HepG2 (cell line): Measurements from ENCODE around the gene UBE2H. TPM values are rescaled to one million over a fixed set of nuclear protein-coding genes. Genes with fewer than 3 reads are reported as not detected.
A peak's percentile ranks its signal among the peaks of the same experiment; 100 is the strongest.

Source experiments
- ATAC-seq: fragments of 200-7000 bp; cut with Tn5 transposase; 3 replicates; pipeline ENCODE4 v1.9.1; 2020; ENCODE audit warnings: mild to moderate bottlenecking, moderate library complexity
- BruUV-seq: library from RNA; stranded (reverse); fragments of 400-500 nt; replicated peaks from 2 replicates; lab custom pipeline; 2021; lab: Mats Ljungman, UMichigan
- CTCF ChIA-PET: fragments of 300-600 bp; formaldehyde crosslinking; extraction: SDS; loops from one replicate; lab custom pipeline; 2021; ENCODE audit warnings: low total read pairs, inconsistent platforms, low intra/inter-chr PET ratio; lab: Yijun Ruan, JAX
- POLR2A ChIA-PET: fragments of 350-600 bp; sonication (Branson Sonifier 250); formaldehyde crosslinking; loops from one replicate; lab custom pipeline; 2020; ENCODE audit warnings: antibody characterized with exemption, inconsistent platforms; lab: Yijun Ruan, JAX
- DNase-seq: peaks from one replicate; pipeline ENCODE4 v3.0.0-alpha.2; 2015; ENCODE audit warnings: low spot score
- FAIRE-seq: peaks from 3 replicates; lab custom pipeline; 2011; peaks lifted over from hg19 to GRCh38; lab: Jason Lieb, UNC
- H2AFZ ChIP-seq: one replicate; pipeline ENCODE4 v1.6.1; 2011; ENCODE audit warnings: low read length, inconsistent platforms
- H3K27ac ChIP-seq: fragments of 300-600 bp; 3 replicates; pipeline ENCODE4 v1.8.0; 2011; ENCODE audit warnings: mixed run types, mild to moderate bottlenecking, mixed read lengths, low read length, inconsistent platforms; ENCODE audit not compliant: insufficient read depth; ENCODE audit errors: extremely low read length
- H3K27me3 ChIP-seq, 2 experiments: fragments of 200-600 bp in 1 of 2; 2 replicates in 1 of 2; 3 replicates in 1 of 2; pipeline versions ENCODE4 v1.6.0 to v1.8.0; 2011; ENCODE audit warnings: low read length in 2 of 2, mild to moderate bottlenecking in 2 of 2, moderate library complexity in 2 of 2, inconsistent platforms in 1 of 2; ENCODE audit not compliant: insufficient read depth in 2 of 2, control insufficient read depth in 1 of 2
- H3K36me3 ChIP-seq, 2 experiments: fragments of 200-600 bp in 1 of 2; replicated peaks in 1 of 2; 2 replicates in 1 of 2; 3 replicates in 1 of 2; pipeline versions ENCODE4 v1.5.1 to v1.8.0; 2011; ENCODE audit warnings: low read length in 2 of 2, inconsistent platforms in 1 of 2; ENCODE audit not compliant: insufficient read depth in 2 of 2, control insufficient read depth in 1 of 2
- H3K4me1 ChIP-seq: 2 replicates; pipeline ENCODE4 v1.5.1; 2012; ENCODE audit warnings: low read length, inconsistent platforms; ENCODE audit not compliant: insufficient read depth
- H3K4me2 ChIP-seq: 2 replicates; pipeline ENCODE4 v1.6.0; 2011; ENCODE audit warnings: low read depth, low read length, inconsistent platforms
- H3K4me3 ChIP-seq, 3 experiments: fragments of 200-600 bp in 1 of 3; sonication (generic), shearing (Covaris generic) in 1 of 3; replicated peaks in 1 of 3; 2 replicates each; pipeline ENCODE4 v1.5.1; 2011 to 2016; ENCODE audit warnings: low read length in 3 of 3, inconsistent platforms in 2 of 3, low read depth in 2 of 3, mild to moderate bottlenecking in 2 of 3, control low read depth in 1 of 3, mixed read lengths in 1 of 3; ENCODE audit not compliant: insufficient read depth in 1 of 3
- H3K79me2 ChIP-seq: one replicate; pipeline ENCODE4 v1.6.1; 2011; ENCODE audit warnings: low read length, inconsistent platforms; ENCODE audit not compliant: insufficient read depth
- H3K9ac ChIP-seq: 2 replicates; pipeline ENCODE4 v1.6.0; 2011; ENCODE audit warnings: mild to moderate bottlenecking, low read depth, low read length, inconsistent platforms; ENCODE audit not compliant: insufficient read depth
- H3K9me3 ChIP-seq: 2 replicates; pipeline ENCODE4 v1.5.1; 2012; ENCODE audit warnings: mild to moderate bottlenecking, low read length
- H4K20me1 ChIP-seq: 2 replicates; pipeline ENCODE4 v1.6.0; 2011; ENCODE audit warnings: inconsistent platforms, mild to moderate bottlenecking, low read length, moderate library complexity; ENCODE audit not compliant: insufficient read depth
- BCL6 ChIP-seq: IDR thresholded peaks from 2 replicates; pipeline ENCODE4 v1.6.1; 2016; ENCODE audit warnings: missing genetic modification reagents, missing compliant biosample characterization
- EZH2 ChIP-seq: conservative IDR thresholded peaks from 2 replicates; pipeline ENCODE4 v1.6.1; 2012; ENCODE audit warnings: mild to moderate bottlenecking, low read depth, low read length, moderate library complexity
- JDP2 ChIP-seq: sonication (generic); formaldehyde crosslinking; IDR thresholded peaks from 2 replicates; pipeline ENCODE4 v1.8.1; 2022; ENCODE audit warnings: missing genetic modification reagents, borderline replicate concordance
- MEIS1 ChIP-seq: sonication (generic); formaldehyde crosslinking; IDR thresholded peaks from 2 replicates; pipeline ENCODE4 v1.9.0; 2021; ENCODE audit warnings: mild to moderate bottlenecking, missing genetic modification reagents, moderate library complexity, borderline replicate concordance
- NR2F6 ChIP-seq, 2 experiments: IDR thresholded peaks; 2 replicates each; pipeline ENCODE4 v1.6.1; 2016; ENCODE audit warnings: antibody characterized with exemption in 1 of 2, mild to moderate bottlenecking in 1 of 2
- PITX1 ChIP-seq: sonication (generic); formaldehyde crosslinking; IDR thresholded peaks from 2 replicates; pipeline ENCODE4 v1.5.1; 2020; ENCODE audit warnings: mild to moderate bottlenecking, missing genetic modification reagents
- PLRG1 ChIP-seq: fragments of 450-650 bp; conservative IDR thresholded peaks from 2 replicates; pipeline ENCODE4 v1.6.1; 2016
- ZKSCAN1 ChIP-seq: fragments of 150-350 bp; IDR thresholded peaks from 2 replicates; pipeline ENCODE4 v1.6.1; 2014; ENCODE audit warnings: low read length
- ZNF256 ChIP-seq: sonication (generic); formaldehyde crosslinking; conservative IDR thresholded peaks from 2 replicates; pipeline ENCODE4 v1.4.0; 2020; ENCODE audit warnings: missing genetic modification reagents
- ZNF629 ChIP-seq: sonication (generic); formaldehyde crosslinking; conservative IDR thresholded peaks from 2 replicates; pipeline ENCODE4 v1.5.0; 2020; ENCODE audit warnings: missing genetic modification reagents
- WGBS: methylation state at CpG from one replicate; pipeline ENCODE4 v1.1.6; 2017; ENCODE audit warnings: low lambda C conversion rate; 5-methylcytosine and 5-hydroxymethylcytosine counted together
- in situ Hi-C: cut with HindIII; loops from 2 replicates; pipeline ENCODE4 v1.10.0; 2017; ENCODE audit warnings: low pct_unique_long_range_greater_than_20kb; ENCODE audit not compliant: extremely low pct_ligation_motif_present
- intact Hi-C: fragments of 100-400 bp; cut with micrococcal nuclease; formaldehyde crosslinking; loops from one replicate; pipeline ENCODE4 v1.10.0; 2022; ENCODE audit not compliant: unreplicated experiment
- polyA plus RNA-seq, 8 experiments: library from polyadenylated mRNA; depleted of rRNA in 3 of 8; stranded (reverse) in 7 of 8; unstranded in 1 of 8; fragments of >200 nt; fragmentation: Illumina TruSeq in 4 of 8; extraction: Trizol in 4 of 8; gene quantifications; 2 replicates each; pipeline versions ENCODE4 v1.2.1 to v1.2.3, GENCODE V29; 2011 to 2016; ENCODE audit warnings: low read depth in 4 of 8, missing spikeins in 1 of 8, mixed read lengths in 1 of 8; ENCODE audit not compliant: insufficient read depth in 1 of 8
- total RNA-seq, 5 experiments: library from RNA; depleted of rRNA; stranded (reverse); fragments of >200 nt; fragmentation: Illumina TruSeq; extraction: Trizol; gene quantifications; 2 replicates each; pipeline ENCODE4 v1.2.3, GENCODE V29; 2016; ENCODE audit warnings: low read depth in 1 of 5
- TF ChIP-seq, protein P1 (sequence below): sonication (generic); formaldehyde crosslinking; IDR thresholded peaks from 2 replicates; pipeline ENCODE4 v1.4.0; 2020; ENCODE audit warnings: missing genetic modification reagents, borderline replicate concordance
- TF ChIP-seq, protein P2 (sequence below): sonication (generic); formaldehyde crosslinking; IDR thresholded peaks from 2 replicates; pipeline ENCODE4 v1.9.0; 2021; ENCODE audit warnings: missing genetic modification reagents, mild to moderate bottlenecking, borderline replicate concordance
- TF ChIP-seq, protein P3 (sequence below): sonication (generic); formaldehyde crosslinking; IDR thresholded peaks from 2 replicates; pipeline ENCODE4 v1.4.0; 2020; ENCODE audit warnings: mild to moderate bottlenecking, missing genetic modification reagents
- TF ChIP-seq, protein P4 (sequence below): sonication (generic); formaldehyde crosslinking; IDR thresholded peaks from 2 replicates; pipeline ENCODE4 v1.4.0; 2020; ENCODE audit warnings: mild to moderate bottlenecking, low read depth, missing genetic modification reagents
- TF ChIP-seq, protein P5 (sequence below): sonication (generic); formaldehyde crosslinking; IDR thresholded peaks from 2 replicates; pipeline ENCODE4 v1.5.0; 2020; ENCODE audit warnings: mild to moderate bottlenecking, missing genetic modification reagents, borderline replicate concordance

UBE2H gene
- total and polyA plus RNA-seq, 2 of the 13 experiments (the other 11 are each of a cell fraction or from before 2014, with no cell fraction given): 15.5 to 40.1 TPM

DNA sequence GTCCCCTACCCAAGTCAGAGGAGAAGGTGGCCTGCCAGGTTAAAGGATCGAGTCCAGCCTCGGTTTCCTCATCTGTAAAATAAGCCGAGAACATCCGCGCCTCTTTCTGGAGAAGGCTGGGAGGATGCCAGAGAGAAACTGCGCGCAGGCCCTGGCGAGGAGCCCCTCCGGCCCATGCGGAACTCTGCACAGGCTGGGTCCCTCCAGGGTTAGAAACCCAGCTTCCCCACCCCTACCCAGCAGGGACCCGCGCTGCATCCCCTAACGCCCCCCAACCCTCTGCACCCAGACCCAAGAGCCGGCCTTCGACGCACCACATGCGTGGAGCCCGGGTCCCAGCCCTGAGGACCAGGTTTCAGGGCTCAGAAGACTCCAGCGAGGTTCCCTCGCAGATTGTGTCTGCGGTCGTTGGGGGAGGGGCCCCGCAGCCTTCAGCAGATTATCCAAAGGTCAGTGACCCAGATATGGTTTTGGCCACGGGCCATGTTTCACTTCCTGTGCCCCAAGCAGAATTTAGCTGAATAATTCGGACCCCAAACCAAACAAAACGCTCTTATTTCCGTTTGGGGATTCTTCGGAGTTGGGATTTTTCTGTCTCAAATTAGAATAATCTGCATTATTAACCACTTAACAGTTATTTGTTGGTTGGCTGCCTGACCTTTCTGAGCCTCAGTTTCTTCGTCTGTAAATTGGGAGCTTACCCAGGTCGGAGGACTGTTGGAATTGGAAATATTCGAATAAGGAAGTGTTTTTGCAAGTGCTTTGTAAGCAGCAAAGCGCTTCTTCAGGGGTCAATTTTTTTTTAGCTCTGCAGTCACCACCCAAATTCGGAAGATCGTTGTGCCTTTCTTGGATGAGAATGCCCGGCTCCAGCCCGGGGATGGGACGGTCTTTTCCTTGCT is 167.7 kb downstream of the UBE2H start:
- Histone ChIP-seq H3K4me3 (peak overlapping the region in 1 of 3 experiments; percentile 58; a peak in 1 of 6 replicates), H3K9me3 (no peaks in the 10 kb centered on the region), H3K27ac (no peak overlapping the region), H3K79me2 (no peaks in the 10 kb centered on the region), H4K20me1 (peaks cover 8% of the 10 kb centered on the region; the same call in 1 of the 2 replicates), H2AFZ (no peak overlapping the region), H3K4me2 (peak overlapping the region; percentile 54), H3K27me3 (peaks cover 16 to 76% of the 10 kb centered on the region in 2 experiments), H3K9ac (no peak overlapping the region), H3K36me3 (no peaks in the 10 kb centered on the region), H3K4me1 (peaks cover 24% of the 10 kb centered on the region)
- BruUV-seq: no TSS peak
- TF ChIP-seq, protein P1, sequence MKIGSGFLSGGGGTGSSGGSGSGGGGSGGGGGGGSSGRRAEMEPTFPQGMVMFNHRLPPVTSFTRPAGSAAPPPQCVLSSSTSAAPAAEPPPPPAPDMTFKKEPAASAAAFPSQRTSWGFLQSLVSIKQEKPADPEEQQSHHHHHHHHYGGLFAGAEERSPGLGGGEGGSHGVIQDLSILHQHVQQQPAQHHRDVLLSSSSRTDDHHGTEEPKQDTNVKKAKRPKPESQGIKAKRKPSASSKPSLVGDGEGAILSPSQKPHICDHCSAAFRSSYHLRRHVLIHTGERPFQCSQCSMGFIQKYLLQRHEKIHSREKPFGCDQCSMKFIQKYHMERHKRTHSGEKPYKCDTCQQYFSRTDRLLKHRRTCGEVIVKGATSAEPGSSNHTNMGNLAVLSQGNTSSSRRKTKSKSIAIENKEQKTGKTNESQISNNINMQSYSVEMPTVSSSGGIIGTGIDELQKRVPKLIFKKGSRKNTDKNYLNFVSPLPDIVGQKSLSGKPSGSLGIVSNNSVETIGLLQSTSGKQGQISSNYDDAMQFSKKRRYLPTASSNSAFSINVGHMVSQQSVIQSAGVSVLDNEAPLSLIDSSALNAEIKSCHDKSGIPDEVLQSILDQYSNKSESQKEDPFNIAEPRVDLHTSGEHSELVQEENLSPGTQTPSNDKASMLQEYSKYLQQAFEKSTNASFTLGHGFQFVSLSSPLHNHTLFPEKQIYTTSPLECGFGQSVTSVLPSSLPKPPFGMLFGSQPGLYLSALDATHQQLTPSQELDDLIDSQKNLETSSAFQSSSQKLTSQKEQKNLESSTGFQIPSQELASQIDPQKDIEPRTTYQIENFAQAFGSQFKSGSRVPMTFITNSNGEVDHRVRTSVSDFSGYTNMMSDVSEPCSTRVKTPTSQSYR (CRISPR knock-in tag): peak; percentile 82
- TF ChIP-seq MEIS1 (CRISPR knock-in tag) (no peak), ZNF256 (CRISPR knock-in tag) (no peak), ZKSCAN1 (no peak), NR2F6 (IDR thresholded peaks at IDR 0.05) (peak; percentile 57; the same call in 1 of the 2 replicates), NR2F6 (CRISPR knock-in tag; IDR thresholded peaks at IDR 0.05) (peak; percentile 27; the same call in 1 of the 2 replicates), EZH2 (peak; percentile 94; the same call in 1 of the 2 replicates), PITX1 (CRISPR knock-in tag) (no peak), BCL6 (CRISPR knock-in tag) (0 out of 2 replicates have a peak, but pooled peaks have one; percentile 28), JDP2 (CRISPR knock-in tag) (no peak), PLRG1 (no peak), ZNF629 (peak; percentile 55)
- TF ChIP-seq, protein P2, sequence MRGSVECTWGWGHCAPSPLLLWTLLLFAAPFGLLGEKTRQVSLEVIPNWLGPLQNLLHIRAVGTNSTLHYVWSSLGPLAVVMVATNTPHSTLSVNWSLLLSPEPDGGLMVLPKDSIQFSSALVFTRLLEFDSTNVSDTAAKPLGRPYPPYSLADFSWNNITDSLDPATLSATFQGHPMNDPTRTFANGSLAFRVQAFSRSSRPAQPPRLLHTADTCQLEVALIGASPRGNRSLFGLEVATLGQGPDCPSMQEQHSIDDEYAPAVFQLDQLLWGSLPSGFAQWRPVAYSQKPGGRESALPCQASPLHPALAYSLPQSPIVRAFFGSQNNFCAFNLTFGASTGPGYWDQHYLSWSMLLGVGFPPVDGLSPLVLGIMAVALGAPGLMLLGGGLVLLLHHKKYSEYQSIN (CRISPR knock-in tag): no peak
- TF ChIP-seq, protein P3, sequence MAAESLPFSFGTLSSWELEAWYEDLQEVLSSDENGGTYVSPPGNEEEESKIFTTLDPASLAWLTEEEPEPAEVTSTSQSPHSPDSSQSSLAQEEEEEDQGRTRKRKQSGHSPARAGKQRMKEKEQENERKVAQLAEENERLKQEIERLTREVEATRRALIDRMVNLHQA (CRISPR knock-in tag): no peak
- TF ChIP-seq, protein P4, sequence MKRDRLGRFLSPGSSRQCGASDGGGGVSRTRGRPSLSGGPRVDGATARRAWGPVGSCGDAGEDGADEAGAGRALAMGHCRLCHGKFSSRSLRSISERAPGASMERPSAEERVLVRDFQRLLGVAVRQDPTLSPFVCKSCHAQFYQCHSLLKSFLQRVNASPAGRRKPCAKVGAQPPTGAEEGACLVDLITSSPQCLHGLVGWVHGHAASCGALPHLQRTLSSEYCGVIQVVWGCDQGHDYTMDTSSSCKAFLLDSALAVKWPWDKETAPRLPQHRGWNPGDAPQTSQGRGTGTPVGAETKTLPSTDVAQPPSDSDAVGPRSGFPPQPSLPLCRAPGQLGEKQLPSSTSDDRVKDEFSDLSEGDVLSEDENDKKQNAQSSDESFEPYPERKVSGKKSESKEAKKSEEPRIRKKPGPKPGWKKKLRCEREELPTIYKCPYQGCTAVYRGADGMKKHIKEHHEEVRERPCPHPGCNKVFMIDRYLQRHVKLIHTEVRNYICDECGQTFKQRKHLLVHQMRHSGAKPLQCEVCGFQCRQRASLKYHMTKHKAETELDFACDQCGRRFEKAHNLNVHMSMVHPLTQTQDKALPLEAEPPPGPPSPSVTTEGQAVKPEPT: no peak
- TF ChIP-seq, protein P5, sequence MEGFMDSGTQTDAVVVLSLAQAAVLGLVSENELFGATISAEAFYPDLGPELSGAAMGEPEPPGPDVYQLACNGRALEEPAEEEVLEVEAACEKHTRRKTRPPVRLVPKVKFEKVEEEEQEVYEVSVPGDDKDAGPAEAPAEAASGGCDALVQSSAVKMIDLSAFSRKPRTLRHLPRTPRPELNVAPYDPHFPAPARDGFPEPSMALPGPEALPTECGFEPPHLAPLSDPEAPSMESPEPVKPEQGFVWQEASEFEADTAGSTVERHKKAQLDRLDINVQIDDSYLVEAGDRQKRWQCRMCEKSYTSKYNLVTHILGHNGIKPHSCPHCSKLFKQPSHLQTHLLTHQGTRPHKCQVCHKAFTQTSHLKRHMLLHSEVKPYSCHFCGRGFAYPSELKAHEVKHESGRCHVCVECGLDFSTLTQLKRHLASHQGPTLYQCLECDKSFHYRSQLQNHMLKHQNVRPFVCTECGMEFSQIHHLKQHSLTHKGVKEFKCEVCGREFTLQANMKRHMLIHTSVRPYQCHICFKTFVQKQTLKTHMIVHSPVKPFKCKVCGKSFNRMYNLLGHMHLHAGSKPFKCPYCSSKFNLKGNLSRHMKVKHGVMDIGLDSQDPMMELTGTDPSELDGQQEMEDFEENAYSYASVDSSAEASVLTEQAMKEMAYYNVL (CRISPR knock-in tag): no peak
- intact Hi-C loops (no loop called here), in situ Hi-C loops (no loop called here)
- ChIA-PET CTCF (no interaction called here), POLR2A (no interaction called here)
- whole genome bisulfite sequencing: 17% methylated on average over 19 of the region's 37 CpGs
- DNase-seq (no peak), ATAC-seq (no peak), FAIRE-seq (no peak)
